D721Med (cell line): ENCODE measurements around the gene SURF4.
A peak's percentile ranks its signal among the peaks of the same experiment; 100 is the strongest.

Source experiments
- DNase-seq: peaks from one replicate; pipeline ENCODE4 v3.0.0; 2011; ENCODE audit warnings: low spot score; ENCODE audit not compliant: insufficient read length
- FAIRE-seq: peaks from 2 replicates; lab custom pipeline; 2011; peaks lifted over from hg19 to GRCh38; lab: Jason Lieb, UNC
- CTCF ChIP-seq: IDR thresholded peaks from 2 replicates; pipeline ENCODE4 v1.5.1; 2012; ENCODE audit warnings: mild to moderate bottlenecking, control low read depth; ENCODE audit not compliant: insufficient read depth; ENCODE audit errors: missing control alignments

The SURF4 gene

DNA sequence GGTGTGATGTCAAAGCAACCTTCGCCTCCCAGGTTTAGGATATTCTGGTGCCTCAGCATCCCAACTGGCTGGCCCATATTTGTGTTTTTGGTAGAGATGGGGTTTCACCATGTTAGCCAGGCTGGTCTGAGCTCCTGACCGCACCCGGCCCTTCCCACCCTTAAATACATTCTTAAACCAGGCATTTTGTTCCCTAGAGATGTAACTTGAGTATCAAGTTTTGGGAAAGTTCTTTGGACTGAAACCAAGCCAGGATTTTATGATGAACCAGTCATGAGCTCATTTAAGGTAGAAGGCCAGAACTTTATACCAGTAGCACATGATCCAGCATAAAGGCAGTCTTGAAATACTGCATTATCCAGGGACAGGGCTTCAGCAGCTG, 24.3 kb downstream of the SURF4 start:
- FAIRE-seq = no peak

DNA sequence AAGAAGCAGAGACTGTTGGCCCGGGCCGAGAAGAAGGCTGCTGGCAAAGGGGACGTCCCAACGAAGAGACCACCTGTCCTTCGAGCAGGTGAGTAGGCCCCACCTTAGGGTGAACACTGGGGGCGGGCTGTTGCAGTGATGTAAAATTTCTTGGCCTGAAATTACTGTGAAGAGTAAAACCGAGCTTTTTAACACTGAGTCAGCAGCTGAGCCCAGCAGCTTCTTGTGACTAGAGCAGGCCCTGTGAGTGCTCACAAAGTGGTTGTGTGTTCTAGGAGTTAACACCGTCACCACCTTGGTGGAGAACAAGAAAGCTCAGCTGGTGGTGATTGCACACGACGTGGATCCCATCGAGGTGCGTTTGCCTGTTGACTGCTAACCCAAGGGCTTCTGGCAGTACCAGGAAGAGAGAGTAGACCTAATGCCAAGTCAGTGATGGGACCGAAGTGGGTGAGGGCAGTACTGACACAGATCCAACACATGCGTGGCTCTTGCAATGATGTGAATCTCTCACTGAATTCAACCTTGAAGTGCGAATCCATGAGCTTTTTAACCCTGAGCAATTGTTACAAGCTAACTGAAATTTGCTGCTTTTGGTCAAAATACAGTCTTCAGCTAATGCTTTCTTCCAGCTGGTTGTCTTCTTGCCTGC, 25.8 kb downstream of the SURF4 start:
- no peak for TF ChIP-seq CTCF
- no peak for DNase-seq
- no peak for FAIRE-seq

More for the DNA sequence above, 24.3 kb downstream of the SURF4 start:
- DNase-seq = no peak
- no peak for TF ChIP-seq CTCF

DNA sequence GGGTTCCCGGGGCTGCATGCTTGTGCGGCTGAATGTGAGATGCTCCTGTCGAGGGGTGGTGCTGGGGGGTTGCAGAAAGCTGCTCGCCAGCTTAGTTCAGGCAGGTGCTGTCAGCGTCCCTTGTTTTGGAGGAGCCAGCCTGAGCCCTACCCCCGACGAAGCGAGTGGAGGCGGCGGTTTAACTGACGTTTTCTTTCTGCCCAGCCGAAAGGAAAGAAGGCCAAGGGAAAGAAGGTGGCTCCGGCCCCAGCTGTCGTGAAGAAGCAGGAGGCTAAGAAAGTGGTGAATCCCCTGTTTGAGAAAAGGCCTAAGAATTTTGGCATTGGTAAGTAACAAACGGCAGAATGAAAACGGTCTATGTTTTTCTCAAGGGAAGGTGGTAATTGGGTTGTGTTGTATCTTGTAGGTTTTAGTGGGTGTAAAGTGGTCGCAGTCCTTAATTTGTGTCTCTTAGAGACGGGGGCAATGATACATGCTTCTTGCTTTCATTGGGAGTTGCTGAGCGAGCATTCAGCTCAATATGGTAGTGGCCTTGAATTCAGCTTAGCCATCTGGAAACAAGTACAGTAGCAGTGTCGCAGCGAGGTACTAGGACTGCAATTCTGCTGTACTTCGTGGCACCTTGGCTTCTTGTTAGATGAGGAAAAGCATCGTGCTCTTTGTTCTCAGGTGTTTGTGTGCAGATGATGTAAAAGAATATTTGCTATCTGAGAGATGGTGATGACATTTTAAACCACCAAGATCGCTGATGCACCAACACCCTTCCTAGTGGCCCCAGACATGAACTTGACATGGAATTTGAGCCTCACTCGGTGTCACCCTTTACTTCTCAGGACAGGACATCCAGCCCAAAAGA, 26.9 kb downstream of the SURF4 start:
- TF ChIP-seq CTCF = no peak
- FAIRE-seq (no peak), DNase-seq (no peak)

DNA sequence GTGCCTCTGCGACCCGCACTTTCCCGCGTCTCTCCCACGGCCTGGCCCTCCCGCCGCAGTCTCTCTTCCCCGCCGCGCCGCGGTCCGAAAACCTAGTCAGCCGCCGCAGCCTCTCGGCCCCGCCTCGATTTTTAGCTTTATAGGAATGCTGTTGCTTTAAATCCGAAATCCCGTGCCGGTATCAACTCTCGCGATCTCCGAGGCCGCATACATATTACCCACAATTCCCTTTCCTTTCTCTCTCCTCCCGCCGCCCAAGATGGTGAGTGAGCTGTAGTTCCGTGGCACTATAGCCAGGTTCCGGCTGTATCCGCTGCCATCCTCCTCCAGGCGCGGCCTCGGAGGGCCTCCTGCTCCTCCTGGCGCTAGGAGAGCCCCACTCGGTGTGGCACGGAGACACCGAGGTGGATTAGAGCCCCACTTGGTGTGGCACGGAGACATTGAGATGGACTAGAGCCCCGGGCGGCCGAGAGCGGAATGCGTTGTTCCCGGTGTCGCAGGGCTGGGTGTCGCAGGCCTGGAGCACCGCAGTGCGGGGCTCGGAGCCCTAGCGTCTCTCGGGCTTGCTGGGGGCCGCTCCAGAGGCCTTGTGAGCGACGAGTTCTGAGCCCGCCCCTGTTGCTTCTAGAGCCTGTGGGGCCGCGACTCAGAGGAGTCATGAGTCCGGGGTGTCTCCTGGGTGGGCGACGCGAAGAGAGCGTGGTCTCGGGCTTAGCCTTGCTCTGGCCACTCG, 27.7 kb downstream of the SURF4 start, which contains the start of the genes MED22 and RPL7A:
Gene MED22, minus strand, starts transcription at position 147 of the 733 bp plus-strand sequence. CDS start 1,469 bp downstream, outside the sequence.
Gene RPL7A, plus strand, starts transcription at position 234 of the 733 bp plus-strand sequence. Its CDS starts 26 bp downstream, at position 260.
- DNase-seq (peak; percentile 93), FAIRE-seq (no peak)
- no peak for TF ChIP-seq CTCF

- no peak for TF ChIP-seq CTCF
- peak; percentile 48 for DNase-seq
- FAIRE-seq = no peak
Measured at GRCh38 chr9:133347515-133347984, 28.3 kb downstream of the SURF4 start.

GRCh38 chr9:133346021-133346785, 29.7 kb downstream of the SURF4 start:
- no peak for DNase-seq
- FAIRE-seq = no peak

More at GRCh38 chr9:133346021-133346785, 29.7 kb downstream of the SURF4 start:
- no peak for TF ChIP-seq CTCF
